Mesendoderm (in vitro differentiated cells): ENCODE results near the gene NEK5.
A peak's percentile ranks its signal among the peaks of the same experiment; 100 is the strongest.
"Not testable (repeated sequence)": the region's sequence is repeated elsewhere in the genome, so short reads cannot be mapped to it uniquely, and the experiment has no call there.

Experiments used
- DNase-seq: peaks from one replicate; pipeline ENCODE4 v3.0.0; 2013
- H2AK5ac ChIP-seq: 2 replicates; pipeline ENCODE4 v1.6.1; 2013; ENCODE audit warnings: low read length, inconsistent platforms
- H2BK120ac ChIP-seq: 2 replicates; pipeline ENCODE4 v1.6.1; 2013; ENCODE audit warnings: low read depth, mild to moderate bottlenecking, low read length, moderate library complexity, mixed read lengths
- H2BK15ac ChIP-seq: replicated peaks from 2 replicates; pipeline ENCODE4 v1.6.1; 2013; ENCODE audit warnings: low read depth, mild to moderate bottlenecking, moderate library complexity
- H2BK5ac ChIP-seq: 2 replicates; pipeline ENCODE4 v1.6.1; 2013; ENCODE audit warnings: low read length, inconsistent platforms
- H3K18ac ChIP-seq: 2 replicates; pipeline ENCODE4 v1.6.1; 2013; ENCODE audit warnings: mild to moderate bottlenecking, low read length, mixed read lengths
- H3K23ac ChIP-seq: one replicate; pipeline ENCODE4 v1.6.1; 2013; ENCODE audit warnings: low read length
- H3K27ac ChIP-seq: 2 replicates; pipeline ENCODE4 v1.5.1; 2013; ENCODE audit warnings: low read depth, mild to moderate bottlenecking, inconsistent platforms, low read length, moderate library complexity
- H3K27me3 ChIP-seq: 2 replicates; pipeline ENCODE4 v1.6.1; 2013; ENCODE audit warnings: low read length, control low read depth, mild to moderate bottlenecking, inconsistent platforms; ENCODE audit not compliant: insufficient read depth, poor library complexity
- H3K36me3 ChIP-seq: 2 replicates; pipeline ENCODE4 v1.6.1; 2013; ENCODE audit warnings: low read length, inconsistent platforms; ENCODE audit not compliant: control insufficient read depth, insufficient read depth
- H3K4ac ChIP-seq: one replicate; pipeline ENCODE4 v1.6.1; 2013; ENCODE audit warnings: low read depth, mild to moderate bottlenecking, low read length, moderate library complexity
- H3K4me1 ChIP-seq: 2 replicates; pipeline ENCODE4 v1.6.1; 2013; ENCODE audit warnings: low read depth, low read length, inconsistent platforms; ENCODE audit not compliant: control insufficient read depth
- H3K4me2 ChIP-seq: 2 replicates; pipeline ENCODE4 v1.6.1; 2013; ENCODE audit warnings: low read length
- H3K4me3 ChIP-seq: 2 replicates; pipeline ENCODE4 v1.5.1; 2013; ENCODE audit warnings: mild to moderate bottlenecking, low read length
- H3K56ac ChIP-seq: one replicate; pipeline ENCODE4 v1.6.1; 2013; ENCODE audit warnings: low read length
- H3K79me1 ChIP-seq: 2 replicates; pipeline ENCODE4 v1.6.1; 2013; ENCODE audit warnings: low read length, inconsistent platforms
- H3K79me2 ChIP-seq: 2 replicates; pipeline ENCODE4 v1.6.1; 2013; ENCODE audit warnings: mild to moderate bottlenecking, low read length; ENCODE audit not compliant: control insufficient read depth, insufficient read depth
- H3K9ac ChIP-seq: 2 replicates; pipeline ENCODE4 v1.6.1; 2013; ENCODE audit warnings: low read length, inconsistent platforms
- H4K5ac ChIP-seq: one replicate; pipeline ENCODE4 v1.6.1; 2013; ENCODE audit warnings: low read length
- H4K8ac ChIP-seq: one replicate; pipeline ENCODE4 v1.6.1; 2013; ENCODE audit warnings: low read depth, mild to moderate bottlenecking, control low read depth, low read length, moderate library complexity
- WGBS: extraction: QIAGEN DNeasy Blood & Tissue Kit; methylation state at CpG from one replicate; pipeline ENCODE4 v1.1.7; 2013; ENCODE audit warnings: low lambda C conversion rate, missing lambda C conversion rate; ENCODE audit not compliant: insufficient coverage; ENCODE audit errors: extremely low coverage; 5-methylcytosine and 5-hydroxymethylcytosine counted together

NEK5 gene

GRCh38 chr13:52043675-52044074, 85.2 kb downstream of the NEK5 start:
- Histone ChIP-seq H3K56ac (no peak overlapping the region), H3K79me2 (no peaks in the 10 kb centered on the region)

DNA sequence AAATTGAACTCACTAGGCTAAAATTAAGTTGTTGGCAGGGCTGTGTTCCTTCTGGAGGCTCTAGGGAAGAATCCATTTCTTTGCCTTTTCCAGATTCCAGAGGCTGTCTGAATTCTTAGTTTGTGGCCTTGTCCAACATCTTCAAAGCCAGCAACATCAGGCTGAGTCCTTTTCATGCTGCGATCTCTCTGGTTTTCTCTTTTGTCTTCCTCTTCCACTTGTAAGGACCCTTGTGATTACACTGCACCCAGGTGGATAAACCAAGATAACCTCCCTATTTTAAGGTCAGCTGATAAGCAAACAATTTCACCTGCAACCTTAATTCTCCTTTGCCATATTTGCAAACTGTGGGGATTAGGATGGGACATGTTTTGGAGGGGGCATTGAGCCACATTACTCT, 92.8 kb downstream of the NEK5 start:
- H3K79me2 ChIP-seq, result no peaks in the 10 kb centered on the region
- H2AK5ac ChIP-seq, result no peak overlapping the region
- no peak overlapping the region for H4K8ac ChIP-seq
- no peak overlapping the region for H2BK5ac ChIP-seq
- no peak overlapping the region for H3K27ac ChIP-seq
- DNase-seq, result peak; percentile 8
- H3K4me2 ChIP-seq, result no peak overlapping the region
- WGBS, result no CpG with 5 or more reads among the region's 1 CpG
- no peak overlapping the region for H3K56ac ChIP-seq
- H3K4me1 ChIP-seq, result peaks cover 1% of the 10 kb centered on the region
- H4K5ac ChIP-seq, result no peak overlapping the region
- H3K36me3 ChIP-seq, result no peaks in the 10 kb centered on the region
- H2BK15ac ChIP-seq, result no peak overlapping the region
- no peak overlapping the region for H2BK120ac ChIP-seq
- no peak overlapping the region for H3K4ac ChIP-seq
- H3K4me3 ChIP-seq, result no peak overlapping the region
- no peaks in the 10 kb centered on the region for H3K27me3 ChIP-seq
- no peaks in the 10 kb centered on the region for H3K79me1 ChIP-seq
- no peak overlapping the region for H3K23ac ChIP-seq
- no peak overlapping the region for H3K18ac ChIP-seq
- H3K9ac ChIP-seq, result no peak overlapping the region

More at GRCh38 chr13:52043675-52044074, 85.2 kb downstream of the NEK5 start:
- Histone ChIP-seq H2BK15ac (no peak overlapping the region), H3K27ac (no peak overlapping the region), H3K4me1 (no peaks in the 10 kb centered on the region), H3K4ac (no peak overlapping the region), H3K4me2 (no peak overlapping the region), H3K79me1 (no peaks in the 10 kb centered on the region), H2BK5ac (no peak overlapping the region), H4K8ac (no peak overlapping the region), H4K5ac (no peak overlapping the region), H3K27me3 (no peaks in the 10 kb centered on the region), H2AK5ac (no peak overlapping the region), H2BK120ac (no peak overlapping the region), H3K4me3 (no peak overlapping the region), H3K23ac (no peak overlapping the region), H3K18ac (no peak overlapping the region), H3K36me3 (no peaks in the 10 kb centered on the region), H3K9ac (no peak overlapping the region)
- no CpG with 5 or more reads among the region's 3 CpGs for WGBS
- no peak for DNase-seq

DNA sequence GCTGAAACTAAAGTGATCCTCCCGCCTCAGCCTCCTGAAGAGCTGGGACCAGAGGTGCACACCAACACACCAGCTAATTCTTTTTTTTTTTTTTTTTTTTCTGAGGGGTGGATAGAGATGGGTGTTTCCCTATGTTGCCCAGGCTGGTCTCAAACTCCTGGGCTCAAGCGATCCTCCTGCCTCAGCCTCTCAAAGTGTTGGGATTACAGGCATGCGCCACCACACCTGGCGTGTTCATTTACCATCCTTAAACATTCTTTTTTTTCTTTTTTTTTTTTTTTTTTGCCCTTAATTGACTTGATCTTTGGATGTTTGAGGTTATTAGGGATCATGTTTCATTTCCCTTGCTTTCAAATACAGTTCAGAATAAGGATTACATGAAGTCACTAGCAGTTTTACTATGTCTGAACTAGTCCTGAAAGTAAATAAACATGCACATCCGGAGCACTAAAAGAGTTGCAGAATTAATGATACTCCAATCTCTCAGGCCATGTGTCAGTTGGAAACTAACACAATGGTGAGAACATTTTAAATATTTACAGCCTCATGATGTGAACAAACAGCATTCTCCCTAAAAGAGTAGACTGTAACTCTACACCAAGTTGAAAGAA, 94.2 kb downstream of the NEK5 start:
- H3K56ac ChIP-seq, result no peak overlapping the region
- H3K79me2 ChIP-seq, result no peaks in the 10 kb centered on the region
- no peak overlapping the region for H3K4ac ChIP-seq
- H4K5ac ChIP-seq, result no peak overlapping the region
- no peak for DNase-seq
- H3K9ac ChIP-seq, result no peak overlapping the region
- H2AK5ac ChIP-seq, result no peak overlapping the region
- no CpG with 5 or more reads among the region's 5 CpGs for WGBS
- no peak overlapping the region for H2BK120ac ChIP-seq
- H3K4me2 ChIP-seq, result no peak overlapping the region
- H3K36me3 ChIP-seq, result no peaks in the 10 kb centered on the region
- no peak overlapping the region for H3K27ac ChIP-seq
- H3K27me3 ChIP-seq, result no peaks in the 10 kb centered on the region
- peaks cover 1% of the 10 kb centered on the region for H3K4me1 ChIP-seq
- no peak overlapping the region for H3K18ac ChIP-seq
- no peak overlapping the region for H3K4me3 ChIP-seq
- no peaks in the 10 kb centered on the region for H3K79me1 ChIP-seq
- no peak overlapping the region for H2BK15ac ChIP-seq
- H2BK5ac ChIP-seq, result no peak overlapping the region
- no peak overlapping the region for H4K8ac ChIP-seq
- H3K23ac ChIP-seq, result no peak overlapping the region

- Histone ChIP-seq H3K23ac (no peak overlapping the region), H3K4me3 (no peak overlapping the region), H3K27ac (no peak overlapping the region), H4K5ac (no peak overlapping the region), H3K4ac (no peak overlapping the region), H3K79me2 (no peaks in the 10 kb centered on the region), H4K8ac (no peak overlapping the region), H3K18ac (no peak overlapping the region), H3K4me2 (no peak overlapping the region), H2BK5ac (no peak overlapping the region), H2AK5ac (no peak overlapping the region), H3K9ac (no peak overlapping the region), H3K36me3 (no peaks in the 10 kb centered on the region), H3K4me1 (peaks cover 1% of the 10 kb centered on the region), H3K56ac (no peak overlapping the region), H2BK15ac (no peak overlapping the region), H2BK120ac (no peak overlapping the region), H3K27me3 (no peaks in the 10 kb centered on the region), H3K79me1 (no peaks in the 10 kb centered on the region)
- DNase-seq, result no peak
- no CpG with 5 or more reads among the region's 2 CpGs for WGBS
Observed at GRCh38 chr13:52033039-52033438, 95.8 kb downstream of the NEK5 start.

- not testable (repeated sequence) for H2BK5ac ChIP-seq, DNase-seq, H3K4me1 ChIP-seq, H2BK120ac ChIP-seq, H3K23ac ChIP-seq, H3K79me2 ChIP-seq, H2BK15ac ChIP-seq, H4K8ac ChIP-seq, H3K27ac ChIP-seq, H3K27me3 ChIP-seq, H3K36me3 ChIP-seq, H3K4me2 ChIP-seq, H3K9ac ChIP-seq, H3K4ac ChIP-seq, H4K5ac ChIP-seq, H3K4me3 ChIP-seq, H3K79me1 ChIP-seq, H3K18ac ChIP-seq, H2AK5ac ChIP-seq, H3K56ac ChIP-seq
- WGBS, result no CpG with 5 or more reads among the region's 6 CpGs
Observed at GRCh38 chr13:52030401-52030800, 98.5 kb downstream of the NEK5 start.

DNA sequence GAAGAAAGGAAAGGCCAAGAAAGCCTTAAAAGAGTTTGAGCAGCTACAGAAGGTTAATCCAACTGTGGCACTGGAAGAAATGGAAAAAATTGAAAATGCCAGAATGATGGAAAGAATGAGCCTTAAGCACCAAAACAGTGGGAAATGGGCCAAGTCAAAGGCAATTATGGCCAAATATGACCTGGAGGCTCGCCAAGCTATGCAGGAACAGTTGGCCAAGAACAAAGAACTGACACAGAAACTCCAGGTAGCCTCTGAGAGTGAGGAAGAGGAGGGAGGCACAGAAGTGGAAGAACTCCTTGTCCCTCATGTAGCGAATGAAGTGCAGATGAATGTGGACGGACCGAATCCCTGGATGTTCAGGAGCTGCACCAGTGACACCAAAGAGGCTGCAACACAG, 99.3 kb downstream of the NEK5 start:
- no CpG with 5 or more reads among the region's 4 CpGs for WGBS
- Histone ChIP-seq H2BK120ac (no peak overlapping the region), H2BK5ac (no peak overlapping the region), H3K18ac (no peak overlapping the region), H3K36me3 (no peaks in the 10 kb centered on the region), H3K4me1 (no peaks in the 10 kb centered on the region), H3K27me3 (no peaks in the 10 kb centered on the region), H4K5ac (no peak overlapping the region), H2BK15ac (no peak overlapping the region), H3K79me2 (peaks cover 2% of the 10 kb centered on the region), H3K56ac (no peak overlapping the region), H3K4me2 (no peak overlapping the region), H3K27ac (no peak overlapping the region), H3K9ac (no peak overlapping the region), H3K23ac (no peak overlapping the region), H4K8ac (no peak overlapping the region), H3K4ac (no peak overlapping the region), H2AK5ac (no peak overlapping the region), H3K79me1 (peaks cover 2% of the 10 kb centered on the region), H3K4me3 (no peak overlapping the region)
- DNase-seq, result no peak
